ENCODE data around the gene ATP2B2.

The ATP2B2 gene

GRCh38 chr3:10292505-10293419 lies 212.6 kb downstream of the ATP2B2 start, which contains the start of gene GHRL:
GHRL (minus strand) TSS chr3:10292947; CDS start chr3:10290180, 2,767 bp downstream.
- no peak for DNase-seq

- no peak for DNase-seq
Measured at GRCh38 chr3:10291641-10292040, 213.7 kb downstream of the ATP2B2 start.

- DNase-seq, result no peak
Measured at GRCh38 chr3:10290481-10291176, 214.8 kb downstream of the ATP2B2 start.

GRCh38 chr3:10289787-10290355 lies 215.5 kb downstream of the ATP2B2 start:
- DNase-seq, result no peak

GRCh38 chr3:10289077-10289476 lies 216.3 kb downstream of the ATP2B2 start:
- no peak for DNase-seq

GRCh38 chr3:10288575-10288960 lies 216.8 kb downstream of the ATP2B2 start:
- DNase-seq, result no peak

GRCh38 chr3:10287936-10288574 lies 217.3 kb downstream of the ATP2B2 start:
- DNase-seq, result no peak

- DNase-seq, result peak in 6 of 14 donors; percentile 5 to 73 (median 14)
Measured at GRCh38 chr3:10286596-10287295, 218.6 kb downstream of the ATP2B2 start.

- no peak for DNase-seq
Measured at GRCh38 chr3:10286133-10286524, 219.3 kb downstream of the ATP2B2 start.

- no peak for DNase-seq
Measured at GRCh38 chr3:10285272-10286132, 219.9 kb downstream of the ATP2B2 start.

GRCh38 chr3:10284496-10284895 lies 220.9 kb downstream of the ATP2B2 start:
- DNase-seq, result no peak

GRCh38 chr3:10283638-10284037 lies 221.7 kb downstream of the ATP2B2 start:
- DNase-seq, result peak in 1 of 14 donors; percentile 12

GRCh38 chr3:10281951-10282350 lies 223.4 kb downstream of the ATP2B2 start:
- no peak for DNase-seq

GRCh38 chr3:10280571-10280970 lies 224.8 kb downstream of the ATP2B2 start:
- DNase-seq, result no peak

- DNase-seq, result no peak
Measured at GRCh38 chr3:10280177-10280529, 225.2 kb downstream of the ATP2B2 start.

GRCh38 chr3:10279384-10280176 lies 225.8 kb downstream of the ATP2B2 start:
- no peak for DNase-seq

- no peak for DNase-seq
Measured at GRCh38 chr3:10278501-10278900, 226.9 kb downstream of the ATP2B2 start.

GRCh38 chr3:10277115-10277625 lies 228.2 kb downstream of the ATP2B2 start:
- no peak for DNase-seq

GRCh38 chr3:10274601-10275000 lies 230.8 kb downstream of the ATP2B2 start:
- DNase-seq, result no peak
